Fibroblast of lung (primary cell): ENCODE data around the gene CASP7. TPM values are rescaled to one million over a fixed set of nuclear protein-coding genes. Genes with fewer than 3 reads are reported as not detected.

Experiments used
- DNase-seq, 2 donors: peaks; one replicate each; pipeline versions ENCODE4 v3.0.0 to v3.0.0-alpha.2; 2010; ENCODE audit warnings: low read depth in 2 of 2
- H2AFZ ChIP-seq: 2 replicates; pipeline ENCODE4 v1.5.1; 2012; ENCODE audit warnings: low read length, control low read depth, inconsistent platforms
- H3K27ac ChIP-seq: 2 replicates; pipeline ENCODE4 v1.5.1; 2011; ENCODE audit warnings: low read length, control low read depth; ENCODE audit not compliant: insufficient read depth
- H3K27me3 ChIP-seq: 2 replicates; pipeline ENCODE4 v1.5.1; 2011; ENCODE audit warnings: mild to moderate bottlenecking, low read length; ENCODE audit not compliant: control insufficient read depth, insufficient read depth
- H3K36me3 ChIP-seq: 2 replicates; pipeline ENCODE4 v1.5.1; 2011; ENCODE audit warnings: low read length; ENCODE audit not compliant: control insufficient read depth, insufficient read depth
- H3K4me1 ChIP-seq: 2 replicates; pipeline ENCODE4 v1.5.1; 2011; ENCODE audit warnings: low read length; ENCODE audit not compliant: control insufficient read depth, insufficient read depth; ENCODE audit errors: extremely low read depth
- H3K4me2 ChIP-seq: 2 replicates; pipeline ENCODE4 v1.5.1; 2011; ENCODE audit warnings: low read length, control low read depth; ENCODE audit not compliant: insufficient read depth; ENCODE audit errors: extremely low read depth
- H3K4me3 ChIP-seq, 4 experiments: fragments of 200-600 bp in 1 of 4; sonication (generic) in 1 of 4; replicated peaks in 1 of 4; 2 replicates each; pipeline ENCODE4 v1.5.1; 2011 to 2016; ENCODE audit warnings: low read length in 4 of 4, low read depth in 3 of 4, mild to moderate bottlenecking in 3 of 4, control low read depth in 2 of 4, inconsistent platforms in 1 of 4, mixed read lengths in 1 of 4; ENCODE audit not compliant: insufficient read depth in 1 of 4; ENCODE audit errors: control extremely low read depth in 1 of 4
- H3K79me2 ChIP-seq: 2 replicates; pipeline ENCODE4 v1.5.1; 2012; ENCODE audit warnings: mild to moderate bottlenecking, low read length, inconsistent platforms; ENCODE audit not compliant: control insufficient read depth, insufficient read depth
- H3K9ac ChIP-seq: 2 replicates; pipeline ENCODE4 v1.5.1; 2011; ENCODE audit warnings: mild to moderate bottlenecking, low read length, control low read depth; ENCODE audit not compliant: insufficient read depth
- H3K9me3 ChIP-seq: 2 replicates; pipeline ENCODE4 v1.5.1; 2012; ENCODE audit warnings: low read depth, low read length; ENCODE audit not compliant: control insufficient read depth, insufficient read depth
- H4K20me1 ChIP-seq: 2 replicates; pipeline ENCODE4 v1.5.1; 2011; ENCODE audit warnings: low read length; ENCODE audit not compliant: control insufficient read depth, insufficient read depth; ENCODE audit errors: extremely low read depth
- EZH2 ChIP-seq: IDR thresholded peaks from 2 replicates; pipeline ENCODE4 v1.5.1; 2012; ENCODE audit warnings: low read length, control low read depth, mild to moderate bottlenecking; ENCODE audit errors: missing control alignments
- polyA plus RNA-seq, 2 donors: library from polyadenylated mRNA; depleted of rRNA in 1 of 2; stranded (reverse) in 1 of 2; unstranded in 1 of 2; fragments of >200 nt; gene quantifications; 2 replicates each; pipeline ENCODE4 v1.2.1, GENCODE V29; 2011 to 2012; ENCODE audit warnings: missing spikeins in 1 of 2
- total RNA-seq: library from RNA; depleted of rRNA; stranded (reverse); fragments of >200 nt; gene quantifications from 2 replicates; pipeline ENCODE4 v1.2.1, GENCODE V29; 2014
- TF ChIP-seq, protein P1 (sequence below), 2 donors: IDR thresholded peaks in 1 of 2; conservative IDR thresholded peaks in 1 of 2; 1 replicate in 1 of 2; 2 replicates in 1 of 2; pipeline ENCODE4 v1.5.1; 2011 to 2012; ENCODE audit warnings: low read length in 2 of 2, control low read depth in 1 of 2, inconsistent platforms in 1 of 2, low read depth in 1 of 2, mild to moderate bottlenecking in 1 of 2

CASP7 gene
- total and polyA plus RNA-seq, 2 donors (not counting 1 experiment from before 2014, with no cell fraction given), result 27.0 to 28.9 TPM

DNA sequence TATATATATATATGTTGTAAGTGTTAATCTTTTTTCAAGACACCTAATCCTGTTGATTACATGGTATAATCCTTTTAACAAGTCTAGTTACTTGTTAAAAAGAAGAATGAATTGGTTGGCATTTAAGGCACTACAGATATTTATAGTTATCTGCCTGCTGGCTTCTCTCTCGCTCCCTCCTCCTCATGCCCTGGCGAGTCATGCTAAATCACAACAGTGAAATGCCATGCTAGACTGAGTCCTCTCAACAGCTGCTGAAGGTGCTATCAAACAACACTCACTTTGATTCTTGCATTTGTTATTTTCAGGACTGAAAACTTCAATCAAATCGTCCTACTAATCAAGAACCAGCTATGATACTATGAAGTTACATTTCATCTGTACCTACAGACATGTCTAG lies 31.2 kb upstream of the CASP7 start:
- Histone ChIP-seq H2AFZ (no peak overlapping the region), H3K27ac (no peak overlapping the region), H3K4me2 (no peak overlapping the region), H3K36me3 (no peaks in the 10 kb centered on the region), H3K27me3 (no peaks in the 10 kb centered on the region), H4K20me1 (no peaks in the 10 kb centered on the region), H3K79me2 (no peaks in the 10 kb centered on the region), H3K4me3 (no peak overlapping the region), H3K9ac (no peak overlapping the region), H3K9me3 (no peaks in the 10 kb centered on the region), H3K4me1 (peaks cover 5% of the 10 kb centered on the region)
- peak; percentile 2 to 14 for DNase-seq
- no peak for TF ChIP-seq EZH2
- TF ChIP-seq, protein P1, sequence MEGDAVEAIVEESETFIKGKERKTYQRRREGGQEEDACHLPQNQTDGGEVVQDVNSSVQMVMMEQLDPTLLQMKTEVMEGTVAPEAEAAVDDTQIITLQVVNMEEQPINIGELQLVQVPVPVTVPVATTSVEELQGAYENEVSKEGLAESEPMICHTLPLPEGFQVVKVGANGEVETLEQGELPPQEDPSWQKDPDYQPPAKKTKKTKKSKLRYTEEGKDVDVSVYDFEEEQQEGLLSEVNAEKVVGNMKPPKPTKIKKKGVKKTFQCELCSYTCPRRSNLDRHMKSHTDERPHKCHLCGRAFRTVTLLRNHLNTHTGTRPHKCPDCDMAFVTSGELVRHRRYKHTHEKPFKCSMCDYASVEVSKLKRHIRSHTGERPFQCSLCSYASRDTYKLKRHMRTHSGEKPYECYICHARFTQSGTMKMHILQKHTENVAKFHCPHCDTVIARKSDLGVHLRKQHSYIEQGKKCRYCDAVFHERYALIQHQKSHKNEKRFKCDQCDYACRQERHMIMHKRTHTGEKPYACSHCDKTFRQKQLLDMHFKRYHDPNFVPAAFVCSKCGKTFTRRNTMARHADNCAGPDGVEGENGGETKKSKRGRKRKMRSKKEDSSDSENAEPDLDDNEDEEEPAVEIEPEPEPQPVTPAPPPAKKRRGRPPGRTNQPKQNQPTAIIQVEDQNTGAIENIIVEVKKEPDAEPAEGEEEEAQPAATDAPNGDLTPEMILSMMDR (conservative IDR thresholded peaks at IDR 0.05 in 1 of 2, IDR thresholded peaks at IDR 0.05 in 1 of 2; ENCODE audit: low read depth in 1 of 2, low read length in 2 of 2), result no peak

DNA sequence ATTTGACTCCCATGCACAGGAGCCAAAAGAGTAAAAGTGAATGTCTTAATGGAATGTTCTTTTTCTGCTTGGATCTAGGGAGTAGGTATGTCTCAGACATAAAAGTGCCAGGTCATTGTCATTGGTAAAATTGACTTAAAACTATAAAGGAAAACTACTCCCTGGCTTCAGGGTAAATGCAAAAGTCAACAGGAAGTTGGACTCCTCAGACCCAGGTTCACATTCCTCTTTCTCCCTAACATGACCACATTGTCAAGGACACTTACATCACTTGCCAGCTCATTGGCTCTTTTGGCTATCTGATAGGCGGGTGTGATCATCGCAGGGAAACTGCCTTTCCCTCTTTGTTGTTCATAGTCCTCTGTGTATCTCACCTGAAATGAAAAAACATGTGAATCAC lies 29.5 kb upstream of the CASP7 start:
- no peaks in the 10 kb centered on the region for H3K4me1 ChIP-seq
- TF ChIP-seq, protein P1 (conservative IDR thresholded peaks at IDR 0.05 in 1 of 2, IDR thresholded peaks at IDR 0.05 in 1 of 2; ENCODE audit: low read depth in 1 of 2, low read length in 2 of 2), result no peak
- TF ChIP-seq EZH2, result no peak
- H3K27me3 ChIP-seq, result no peaks in the 10 kb centered on the region
- H3K9me3 ChIP-seq, result no peaks in the 10 kb centered on the region
- no peaks in the 10 kb centered on the region for H3K79me2 ChIP-seq
- no peak overlapping the region for H2AFZ ChIP-seq
- H3K4me3 ChIP-seq, result no peak overlapping the region
- no peak overlapping the region for H3K4me2 ChIP-seq
- DNase-seq, result no peak
- no peaks in the 10 kb centered on the region for H3K36me3 ChIP-seq
- H4K20me1 ChIP-seq, result no peaks in the 10 kb centered on the region
- no peak overlapping the region for H3K27ac ChIP-seq
- no peak overlapping the region for H3K9ac ChIP-seq

DNA sequence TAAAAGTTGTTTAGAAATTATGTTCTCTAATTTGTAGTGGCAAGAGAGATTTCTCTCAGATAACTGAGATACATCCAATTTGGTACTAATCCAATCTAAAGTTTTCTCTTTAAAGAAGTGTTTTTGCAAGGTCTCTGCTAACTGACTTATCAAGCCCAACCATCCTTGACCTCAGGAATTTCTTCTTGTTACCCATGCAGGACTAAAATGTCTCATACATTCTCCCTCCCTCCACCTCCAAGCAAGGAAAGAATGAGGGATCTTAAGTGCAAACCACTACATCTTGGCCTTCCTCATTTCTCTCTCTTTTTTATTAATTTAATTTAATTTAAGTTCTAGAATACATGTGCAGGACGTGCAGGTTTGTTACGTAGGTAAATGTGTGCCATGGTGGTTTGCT lies 28.7 kb upstream of the CASP7 start:
- TF ChIP-seq EZH2, result no peak
- TF ChIP-seq, protein P1 (conservative IDR thresholded peaks at IDR 0.05 in 1 of 2, IDR thresholded peaks at IDR 0.05 in 1 of 2; ENCODE audit: low read depth in 1 of 2, low read length in 2 of 2), result no peak
- Histone ChIP-seq H3K36me3 (no peaks in the 10 kb centered on the region), H3K4me1 (no peaks in the 10 kb centered on the region), H2AFZ (no peak overlapping the region), H3K9ac (no peak overlapping the region), H3K4me2 (no peak overlapping the region), H3K79me2 (no peaks in the 10 kb centered on the region), H3K27ac (no peak overlapping the region), H3K4me3 (no peak overlapping the region), H3K27me3 (no peaks in the 10 kb centered on the region), H4K20me1 (no peaks in the 10 kb centered on the region), H3K9me3 (no peaks in the 10 kb centered on the region)
- peak in 1 of 2 donors; percentile 44 for DNase-seq
